Activated naive CD4-positive, alpha-beta T cell treated with anti-CD3 and anti-CD28 coated beads for 36 hours (primary cell): ENCODE measurements around the gene ACSF2. TPM values are rescaled to one million over a fixed set of nuclear protein-coding genes. Genes with fewer than 3 reads are reported as not detected.

Source experiments
- CTCF ChIA-PET: fragments of 350-600 bp; sonication (Branson Sonifier 250); formaldehyde crosslinking; loops from one replicate; lab custom pipeline; 2021; ENCODE audit warnings: antibody characterized with exemption; lab: Charles Lee
- DNase-seq: peaks from one replicate; pipeline ENCODE4 v3.0.0-alpha.2; 2020
- H3K27ac Mint-ChIP-seq: one replicate; pipeline ENCODE4 v1.8.0; 2021; ENCODE audit warnings: mild to moderate bottlenecking, mixed read lengths
- H3K27me3 Mint-ChIP-seq: one replicate; pipeline ENCODE4 v1.8.0; 2021; ENCODE audit warnings: low read depth, mixed read lengths
- H3K36me3 Mint-ChIP-seq: one replicate; pipeline ENCODE4 v1.8.0; 2021; ENCODE audit warnings: low read depth, mixed read lengths
- H3K4me1 Mint-ChIP-seq: one replicate; pipeline ENCODE4 v1.8.0; 2021; ENCODE audit warnings: low read depth, mixed read lengths
- H3K4me3 Mint-ChIP-seq: one replicate; pipeline ENCODE4 v1.8.0; 2021; ENCODE audit warnings: mild to moderate bottlenecking, moderate library complexity, mixed read lengths
- H3K9me3 Mint-ChIP-seq: one replicate; pipeline ENCODE4 v1.8.0; 2021; ENCODE audit warnings: mixed read lengths
- intact Hi-C: fragments of 100-400 bp; cut with micrococcal nuclease; formaldehyde crosslinking; loops from one replicate; pipeline ENCODE4 v1.15.1; 2023
- total RNA-seq, 2 experiments: library from RNA; stranded (reverse); gene quantifications; one replicate each; pipeline ENCODE4 v1.2.3, GENCODE V29; 2021

Gene ACSF2
- total RNA-seq, 2 experiments from 2014 or later: 19.7 to 20.7 TPM

DNA sequence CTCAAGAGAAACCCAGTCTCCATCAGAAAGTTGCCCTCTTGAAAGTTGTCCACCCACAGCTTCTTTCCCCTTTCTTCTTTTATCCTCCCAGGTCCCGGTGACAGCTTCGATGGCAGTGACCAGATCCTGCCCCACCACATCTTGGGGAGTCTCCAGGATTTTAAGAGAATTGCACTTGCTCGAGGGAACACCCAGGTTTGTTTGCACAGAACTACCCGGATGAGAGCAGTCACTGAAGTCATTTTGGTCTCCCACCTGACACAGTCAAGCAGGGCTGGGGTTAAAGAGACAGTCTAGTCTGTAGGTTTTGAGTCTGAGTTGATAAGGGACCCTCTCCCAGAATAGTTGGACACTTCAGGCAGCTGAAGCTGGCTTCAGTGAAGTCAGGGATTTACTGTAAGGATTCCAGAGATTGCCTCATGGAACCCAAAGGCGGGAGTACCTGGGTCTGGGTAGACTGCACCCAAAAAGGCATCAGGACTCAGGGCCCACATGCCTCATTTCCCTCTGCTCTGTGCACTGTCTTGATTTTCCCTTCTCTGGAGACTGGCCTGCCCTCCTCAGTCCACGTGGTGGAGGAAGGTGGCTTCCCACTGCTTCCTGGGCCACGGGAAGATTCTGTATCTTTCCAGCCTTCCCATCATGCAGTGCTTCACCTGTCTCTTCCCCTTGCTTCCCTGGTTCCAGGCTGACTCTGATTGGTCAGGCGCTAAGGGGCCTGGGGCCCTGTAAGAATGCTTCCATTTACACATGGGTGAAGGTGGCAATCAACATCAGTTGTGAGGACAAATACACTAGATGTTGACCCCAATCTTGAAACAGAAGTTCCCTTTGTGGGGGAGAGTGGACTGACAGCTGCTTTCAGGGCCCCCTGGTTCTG lies 91.7 kb downstream of the ACSF2 start:
- CTCF ChIA-PET: no interaction called here
- Mint-ChIP-seq H3K27me3 (no peaks in the 10 kb centered on the region), H3K27ac (no peak overlapping the region), H3K4me1 (peaks cover 12% of the 10 kb centered on the region), H3K9me3 (no peaks in the 10 kb centered on the region), H3K36me3 (no peaks in the 10 kb centered on the region), H3K4me3 (no peak overlapping the region)
- intact Hi-C loops: no loop called here
- DNase-seq: no peak

- Mint-ChIP-seq H3K27ac (no peak overlapping the region), H3K4me1 (peaks cover 12% of the 10 kb centered on the region), H3K36me3 (no peaks in the 10 kb centered on the region), H3K4me3 (no peak overlapping the region), H3K9me3 (no peaks in the 10 kb centered on the region), H3K27me3 (no peaks in the 10 kb centered on the region)
- intact Hi-C loops: no loop called here
- no peak for DNase-seq
- CTCF ChIA-PET: no interaction called here
Measured at GRCh38 chr17:50518384-50519023, 92.5 kb downstream of the ACSF2 start.

DNA sequence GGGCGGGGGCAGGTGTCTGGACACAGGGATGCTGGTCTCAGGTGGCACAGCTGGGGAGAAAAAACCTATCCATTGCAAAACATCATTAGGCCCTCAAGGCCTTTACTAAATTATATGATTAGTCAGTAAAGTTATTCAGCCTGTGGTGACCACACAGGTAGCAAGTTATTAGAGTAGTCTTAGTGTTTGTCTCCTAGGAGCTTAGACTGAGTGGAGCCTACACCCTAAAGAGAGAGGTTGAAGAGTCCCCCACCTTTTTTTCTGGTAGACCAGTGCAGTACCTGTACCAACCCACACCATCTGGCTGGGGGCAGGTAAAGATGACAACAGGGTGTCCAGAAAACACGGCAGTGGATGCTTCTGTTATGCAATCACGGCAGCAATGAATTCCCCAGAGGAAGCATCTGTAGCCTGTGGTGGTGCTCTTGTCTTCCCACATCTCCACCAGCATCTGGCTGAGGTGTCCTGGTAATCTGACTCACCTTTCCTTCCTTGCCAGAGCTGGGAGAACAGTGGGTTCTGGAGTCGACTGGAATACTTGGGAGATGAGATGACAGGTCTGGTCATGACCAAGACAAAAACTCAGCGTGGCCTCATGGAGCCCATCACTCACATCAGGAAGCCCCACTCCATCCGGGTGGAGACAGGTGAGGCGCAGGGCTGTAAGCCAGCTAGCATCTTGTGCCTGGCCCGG lies 93.3 kb downstream of the ACSF2 start:
- CTCF ChIA-PET: interaction anchor here (0.5 kb wide), 1 partner anchor 122 kb away, joined by 3 read pairs; no protein-coding TSS in a partner anchor
- no peaks in the 10 kb centered on the region for H3K9me3 Mint-ChIP-seq
- no peaks in the 10 kb centered on the region for H3K36me3 Mint-ChIP-seq
- H3K27me3 Mint-ChIP-seq: no peaks in the 10 kb centered on the region
- H3K27ac Mint-ChIP-seq: no peak overlapping the region
- DNase-seq: no peak
- H3K4me1 Mint-ChIP-seq: peaks cover 12% of the 10 kb centered on the region
- no peak overlapping the region for H3K4me3 Mint-ChIP-seq
- intact Hi-C loops: no loop called here

DNA sequence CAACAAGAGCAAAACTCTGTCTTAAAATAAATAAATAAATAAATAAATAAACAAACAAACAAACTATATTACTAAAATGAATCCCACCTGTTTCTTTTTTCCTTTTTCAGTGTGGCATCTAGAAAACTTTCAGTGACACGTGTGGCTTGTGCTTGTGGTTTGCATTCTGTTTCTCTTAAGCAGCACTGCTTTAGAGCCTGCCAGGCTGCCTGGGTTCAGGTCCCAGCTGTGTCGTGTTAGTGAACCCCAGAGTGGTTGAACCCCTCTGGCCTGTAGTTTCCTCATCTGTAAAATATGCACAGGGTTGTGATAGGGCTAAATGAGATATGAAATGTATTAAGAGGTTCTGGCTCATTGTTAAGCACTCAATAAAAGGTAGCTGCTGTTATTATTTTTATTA lies 94.5 kb downstream of the ACSF2 start:
- Mint-ChIP-seq H3K4me1 (peaks cover 12% of the 10 kb centered on the region), H3K27ac (no peak overlapping the region), H3K9me3 (no peaks in the 10 kb centered on the region), H3K27me3 (no peaks in the 10 kb centered on the region), H3K4me3 (no peak overlapping the region), H3K36me3 (no peaks in the 10 kb centered on the region)
- DNase-seq: no peak
- CTCF ChIA-PET: no interaction called here
- intact Hi-C loops: no loop called here

DNA sequence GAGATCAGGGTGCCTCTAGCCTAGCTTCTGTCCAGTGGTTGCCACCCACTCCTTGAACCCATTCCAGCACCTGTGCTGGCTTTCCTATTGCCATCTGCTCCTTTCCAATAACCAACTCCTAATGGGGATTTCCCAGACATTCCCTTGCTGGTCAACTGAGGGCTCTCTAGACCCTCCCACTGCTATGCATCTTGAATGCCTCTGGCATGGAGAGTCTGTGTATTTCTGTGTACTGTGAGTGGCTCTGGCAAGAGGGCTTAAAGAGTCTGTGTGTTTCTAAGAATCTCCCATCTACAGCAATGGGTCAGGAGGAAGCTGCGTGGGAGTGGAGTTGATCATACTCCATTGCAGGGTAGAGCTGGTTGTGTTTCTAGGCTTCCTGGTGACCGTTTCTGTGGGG lies 95.5 kb downstream of the ACSF2 start:
- DNase-seq: no peak
- peaks cover 12% of the 10 kb centered on the region for H3K4me1 Mint-ChIP-seq
- CTCF ChIA-PET: interaction anchor here (0.6 to 1.0 kb wide), 2 partner anchors 21 to 39 kb away, joined by 3 to 5 read pairs; no protein-coding TSS in a partner anchor
- H3K27me3 Mint-ChIP-seq: no peaks in the 10 kb centered on the region
- H3K27ac Mint-ChIP-seq: no peak overlapping the region
- no peak overlapping the region for H3K4me3 Mint-ChIP-seq
- no peaks in the 10 kb centered on the region for H3K36me3 Mint-ChIP-seq
- no peaks in the 10 kb centered on the region for H3K9me3 Mint-ChIP-seq
- intact Hi-C loops: no loop called here

DNA sequence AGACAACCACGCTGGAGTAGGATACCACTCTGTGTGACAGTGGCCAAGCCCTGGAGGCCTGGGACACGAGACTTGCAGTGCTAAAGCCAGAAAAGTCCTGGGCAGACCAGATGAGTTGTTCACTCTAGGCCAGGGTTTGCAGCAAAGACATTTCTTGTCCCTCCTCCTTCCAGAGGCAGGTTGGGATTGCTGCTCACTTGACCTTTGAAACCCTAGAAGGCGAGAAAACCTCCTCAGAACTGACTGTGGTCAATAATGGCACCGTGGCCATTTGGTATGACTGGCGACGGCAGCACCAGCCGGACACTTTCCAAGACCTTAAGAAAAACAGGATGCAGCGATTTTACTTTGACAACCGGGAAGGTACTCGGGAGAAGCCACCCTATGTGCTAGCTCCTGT lies 96.7 kb downstream of the ACSF2 start:
- intact Hi-C loops: no loop called here
- Mint-ChIP-seq H3K27ac (no peak overlapping the region), H3K9me3 (no peaks in the 10 kb centered on the region), H3K27me3 (no peaks in the 10 kb centered on the region), H3K36me3 (no peaks in the 10 kb centered on the region), H3K4me1 (peaks cover 3% of the 10 kb centered on the region), H3K4me3 (no peak overlapping the region)
- DNase-seq: no peak
- CTCF ChIA-PET: interaction anchor here (0.6 kb wide), 2 partner anchors 22 to 271 kb away, joined by 3 read pairs; no protein-coding TSS in a partner anchor

DNA sequence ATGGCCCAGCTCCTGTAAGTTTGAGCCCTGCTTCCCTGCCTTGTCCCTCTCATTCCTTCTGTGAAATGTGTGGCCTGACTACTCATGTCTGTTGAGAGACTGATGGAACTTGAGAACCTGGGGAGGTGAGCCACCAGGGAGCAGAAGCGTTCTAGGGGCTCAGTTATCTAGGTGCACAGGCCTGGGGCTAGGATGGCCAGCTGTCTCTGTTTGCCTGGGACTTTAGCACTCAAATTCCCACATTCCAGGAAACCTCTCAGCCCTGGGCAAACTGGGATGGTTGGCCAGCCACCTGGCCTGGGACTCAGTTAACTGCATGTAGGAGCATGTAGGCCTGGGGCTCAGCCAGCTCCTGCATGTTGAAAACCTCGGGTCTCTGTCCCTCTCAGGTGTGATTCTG lies 97.2 kb downstream of the ACSF2 start:
- CTCF ChIA-PET: interaction anchor here (0.6 kb wide), 2 partner anchors 23 to 271 kb away, joined by 3 read pairs; no protein-coding TSS in a partner anchor
- intact Hi-C loops: no loop called here
- H3K9me3 Mint-ChIP-seq: no peaks in the 10 kb centered on the region

More for the DNA sequence above, 97.2 kb downstream of the ACSF2 start:
- H3K36me3 Mint-ChIP-seq: no peaks in the 10 kb centered on the region
- H3K27me3 Mint-ChIP-seq: no peaks in the 10 kb centered on the region
- DNase-seq: no peak
- no peaks in the 10 kb centered on the region for H3K4me1 Mint-ChIP-seq
- no peak overlapping the region for H3K27ac Mint-ChIP-seq
- no peak overlapping the region for H3K4me3 Mint-ChIP-seq

Other genes with a start within 250 kb of the ACSF2 start
- 1 to 10 TPM in 1 of 2 experiments, under 1 TPM in 1; 0.95 to 1.7 TPM for gene COL1A1, start 224.6 kb upstream of the ACSF2 start, total RNA-seq
- gene TMEM92, start 151.8 kb upstream of the ACSF2 start, total RNA-seq: not detected
- 10 to 100 TPM; 21.1 to 21.8 TPM for gene XYLT2, start 80.1 kb upstream of the ACSF2 start, total RNA-seq
- gene MRPL27, start 53.0 kb upstream of the ACSF2 start, total RNA-seq: 10 to 100 TPM; 55.1 to 58.2 TPM
- gene EME1, start 53.0 kb upstream of the ACSF2 start, total RNA-seq: 10 to 100 TPM; 68.9 to 69.8 TPM
- gene LRRC59, start 28.7 kb upstream of the ACSF2 start, total RNA-seq: 10 to 100 TPM; 48.1 to 50.1 TPM
- gene CHAD, start 42.7 kb downstream of the ACSF2 start, total RNA-seq: not detected
- gene RSAD1, start 52.6 kb downstream of the ACSF2 start, total RNA-seq: 10 to 100 TPM; 39.2 to 40.4 TPM
- gene MYCBPAP, start 82.2 kb downstream of the ACSF2 start, total RNA-seq: 1 to 10 TPM; 5.5 to 5.8 TPM
- gene EPN3, start 106.5 kb downstream of the ACSF2 start, total RNA-seq: not detected
- 10 to 100 TPM; 15.8 to 16.1 TPM for gene SPATA20, start 121.0 kb downstream of the ACSF2 start, total RNA-seq
- gene CACNA1G, start 134.5 kb downstream of the ACSF2 start, total RNA-seq: under 1 TPM; 0.22 to 0.24 TPM
- not detected for gene ABCC3, start 208.7 kb downstream of the ACSF2 start, total RNA-seq